H1 (cell line): Measurements from ENCODE around the gene DENND11. TPM values are rescaled to one million over a fixed set of nuclear protein-coding genes. Genes with fewer than 3 reads are reported as not detected.

ENCODE experiments used
- BACH1 ChIP-seq: IDR thresholded peaks from 2 replicates; pipeline ENCODE4 v1.6.1; 2012; ENCODE audit warnings: low read length, improper control_type of control experiment
- CHD2 ChIP-seq: IDR thresholded peaks from 2 replicates; pipeline ENCODE4 v1.6.1; 2012; ENCODE audit warnings: low read length, improper control_type of control experiment
- EZH2 ChIP-seq: fragments of 200-600 bp; sonication (generic); IDR thresholded peaks from 2 replicates; pipeline ENCODE4 v1.7.1; 2012; ENCODE audit warnings: low read depth, mild to moderate bottlenecking, moderate library complexity, low read length, inconsistent platforms; ENCODE audit not compliant: severe bottlenecking
- POU5F1 ChIP-seq: IDR thresholded peaks from 2 replicates; pipeline ENCODE4 v1.6.1; 2011; ENCODE audit warnings: low read depth, mild to moderate bottlenecking, low read length, moderate library complexity
- TBP ChIP-seq: IDR thresholded peaks from 2 replicates; pipeline ENCODE4 v1.6.1; 2011; ENCODE audit warnings: low read depth, low read length, improper control_type of control experiment
- ZNF274 ChIP-seq: IDR thresholded peaks from 2 replicates; pipeline ENCODE4 v1.7.0; 2012; ENCODE audit warnings: low read length, borderline replicate concordance; ENCODE audit errors: extremely low read depth
- polyA plus RNA-seq, 7 experiments: library from polyadenylated mRNA; depleted of rRNA in 3 of 7; stranded (reverse) in 5 of 7; unstranded in 2 of 7; fragments of >200 nt in 5 of 7; fragments of 200-250 nt in 2 of 7; gene quantifications; 1 replicate in 5 of 7; 2 replicates in 1 of 7; 4 replicates in 1 of 7; pipeline versions ENCODE4 v1.2.1 to v1.2.3, GENCODE V29; 2011 to 2013; ENCODE audit warnings: missing spikeins in 2 of 7, mixed read lengths in 2 of 7
- total RNA-seq: library from RNA; stranded (reverse); fragmentation: NEBNext Ultra II Directional; extraction: Animal tissue kit (Norgen Biotek cat#: 25700); gene quantifications from 2 replicates; pipeline ENCODE4 v1.2.1, GENCODE V29; 2021
- TF ChIP-seq, protein P1 (sequence below): fragments of 300-600 bp; sonication (generic); IDR thresholded peaks from 2 replicates; pipeline ENCODE4 v1.7.1; 2012; ENCODE audit warnings: low read length, moderate library complexity, mild to moderate bottlenecking, inconsistent platforms; ENCODE audit not compliant: insufficient replicate concordance

Gene DENND11
- total and polyA plus RNA-seq, 2 of the 8 experiments (the other 6 are each of a cell fraction or from before 2014, with no cell fraction given): 8.0 to 26.8 TPM

DNA sequence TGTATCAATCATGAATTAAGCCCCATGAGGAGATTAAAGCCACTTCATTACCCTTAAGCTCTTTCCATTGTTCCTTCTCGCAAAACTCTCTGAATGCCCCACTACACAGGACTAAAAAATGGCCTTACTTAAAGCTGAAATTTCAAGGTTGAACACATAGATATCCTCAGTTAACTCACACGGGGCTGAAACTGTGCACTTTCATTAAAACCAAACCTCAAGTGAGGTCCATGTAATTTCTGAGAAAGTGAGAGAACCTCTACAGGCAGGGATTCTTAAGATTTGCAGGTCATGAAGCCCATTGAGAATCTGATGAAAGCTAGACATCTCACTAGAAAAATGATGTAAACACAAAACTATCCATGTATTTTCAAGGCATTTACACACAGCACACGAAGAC lies 15.9 kb downstream of the DENND11 start (continued):
- TF ChIP-seq, protein P1, sequence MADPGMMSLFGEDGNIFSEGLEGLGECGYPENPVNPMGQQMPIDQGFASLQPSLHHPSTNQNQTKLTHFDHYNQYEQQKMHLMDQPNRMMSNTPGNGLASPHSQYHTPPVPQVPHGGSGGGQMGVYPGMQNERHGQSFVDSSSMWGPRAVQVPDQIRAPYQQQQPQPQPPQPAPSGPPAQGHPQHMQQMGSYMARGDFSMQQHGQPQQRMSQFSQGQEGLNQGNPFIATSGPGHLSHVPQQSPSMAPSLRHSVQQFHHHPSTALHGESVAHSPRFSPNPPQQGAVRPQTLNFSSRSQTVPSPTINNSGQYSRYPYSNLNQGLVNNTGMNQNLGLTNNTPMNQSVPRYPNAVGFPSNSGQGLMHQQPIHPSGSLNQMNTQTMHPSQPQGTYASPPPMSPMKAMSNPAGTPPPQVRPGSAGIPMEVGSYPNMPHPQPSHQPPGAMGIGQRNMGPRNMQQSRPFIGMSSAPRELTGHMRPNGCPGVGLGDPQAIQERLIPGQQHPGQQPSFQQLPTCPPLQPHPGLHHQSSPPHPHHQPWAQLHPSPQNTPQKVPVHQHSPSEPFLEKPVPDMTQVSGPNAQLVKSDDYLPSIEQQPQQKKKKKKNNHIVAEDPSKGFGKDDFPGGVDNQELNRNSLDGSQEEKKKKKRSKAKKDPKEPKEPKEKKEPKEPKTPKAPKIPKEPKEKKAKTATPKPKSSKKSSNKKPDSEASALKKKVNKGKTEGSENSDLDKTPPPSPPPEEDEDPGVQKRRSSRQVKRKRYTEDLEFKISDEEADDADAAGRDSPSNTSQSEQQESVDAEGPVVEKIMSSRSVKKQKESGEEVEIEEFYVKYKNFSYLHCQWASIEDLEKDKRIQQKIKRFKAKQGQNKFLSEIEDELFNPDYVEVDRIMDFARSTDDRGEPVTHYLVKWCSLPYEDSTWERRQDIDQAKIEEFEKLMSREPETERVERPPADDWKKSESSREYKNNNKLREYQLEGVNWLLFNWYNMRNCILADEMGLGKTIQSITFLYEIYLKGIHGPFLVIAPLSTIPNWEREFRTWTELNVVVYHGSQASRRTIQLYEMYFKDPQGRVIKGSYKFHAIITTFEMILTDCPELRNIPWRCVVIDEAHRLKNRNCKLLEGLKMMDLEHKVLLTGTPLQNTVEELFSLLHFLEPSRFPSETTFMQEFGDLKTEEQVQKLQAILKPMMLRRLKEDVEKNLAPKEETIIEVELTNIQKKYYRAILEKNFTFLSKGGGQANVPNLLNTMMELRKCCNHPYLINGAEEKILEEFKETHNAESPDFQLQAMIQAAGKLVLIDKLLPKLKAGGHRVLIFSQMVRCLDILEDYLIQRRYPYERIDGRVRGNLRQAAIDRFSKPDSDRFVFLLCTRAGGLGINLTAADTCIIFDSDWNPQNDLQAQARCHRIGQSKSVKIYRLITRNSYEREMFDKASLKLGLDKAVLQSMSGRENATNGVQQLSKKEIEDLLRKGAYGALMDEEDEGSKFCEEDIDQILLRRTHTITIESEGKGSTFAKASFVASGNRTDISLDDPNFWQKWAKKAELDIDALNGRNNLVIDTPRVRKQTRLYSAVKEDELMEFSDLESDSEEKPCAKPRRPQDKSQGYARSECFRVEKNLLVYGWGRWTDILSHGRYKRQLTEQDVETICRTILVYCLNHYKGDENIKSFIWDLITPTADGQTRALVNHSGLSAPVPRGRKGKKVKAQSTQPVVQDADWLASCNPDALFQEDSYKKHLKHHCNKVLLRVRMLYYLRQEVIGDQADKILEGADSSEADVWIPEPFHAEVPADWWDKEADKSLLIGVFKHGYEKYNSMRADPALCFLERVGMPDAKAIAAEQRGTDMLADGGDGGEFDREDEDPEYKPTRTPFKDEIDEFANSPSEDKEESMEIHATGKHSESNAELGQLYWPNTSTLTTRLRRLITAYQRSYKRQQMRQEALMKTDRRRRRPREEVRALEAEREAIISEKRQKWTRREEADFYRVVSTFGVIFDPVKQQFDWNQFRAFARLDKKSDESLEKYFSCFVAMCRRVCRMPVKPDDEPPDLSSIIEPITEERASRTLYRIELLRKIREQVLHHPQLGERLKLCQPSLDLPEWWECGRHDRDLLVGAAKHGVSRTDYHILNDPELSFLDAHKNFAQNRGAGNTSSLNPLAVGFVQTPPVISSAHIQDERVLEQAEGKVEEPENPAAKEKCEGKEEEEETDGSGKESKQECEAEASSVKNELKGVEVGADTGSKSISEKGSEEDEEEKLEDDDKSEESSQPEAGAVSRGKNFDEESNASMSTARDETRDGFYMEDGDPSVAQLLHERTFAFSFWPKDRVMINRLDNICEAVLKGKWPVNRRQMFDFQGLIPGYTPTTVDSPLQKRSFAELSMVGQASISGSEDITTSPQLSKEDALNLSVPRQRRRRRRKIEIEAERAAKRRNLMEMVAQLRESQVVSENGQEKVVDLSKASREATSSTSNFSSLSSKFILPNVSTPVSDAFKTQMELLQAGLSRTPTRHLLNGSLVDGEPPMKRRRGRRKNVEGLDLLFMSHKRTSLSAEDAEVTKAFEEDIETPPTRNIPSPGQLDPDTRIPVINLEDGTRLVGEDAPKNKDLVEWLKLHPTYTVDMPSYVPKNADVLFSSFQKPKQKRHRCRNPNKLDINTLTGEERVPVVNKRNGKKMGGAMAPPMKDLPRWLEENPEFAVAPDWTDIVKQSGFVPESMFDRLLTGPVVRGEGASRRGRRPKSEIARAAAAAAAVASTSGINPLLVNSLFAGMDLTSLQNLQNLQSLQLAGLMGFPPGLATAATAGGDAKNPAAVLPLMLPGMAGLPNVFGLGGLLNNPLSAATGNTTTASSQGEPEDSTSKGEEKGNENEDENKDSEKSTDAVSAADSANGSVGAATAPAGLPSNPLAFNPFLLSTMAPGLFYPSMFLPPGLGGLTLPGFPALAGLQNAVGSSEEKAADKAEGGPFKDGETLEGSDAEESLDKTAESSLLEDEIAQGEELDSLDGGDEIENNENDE: no peak
- TF ChIP-seq BACH1 (no peak), TBP (no peak), POU5F1 (no peak), ZNF274 (no peak), EZH2 (no peak), CHD2 (no peak)
